Lung (tissue), 12 donors: ENCODE results near the gene CANT1. TPM values are rescaled to one million over a fixed set of nuclear protein-coding genes. Genes with fewer than 3 reads are reported as not detected.

Source experiments
- ATAC-seq: fragments of 200-7000 bp; cut with Tn5 transposase; one replicate; pipeline ENCODE4 v1.9.1; 2020; ENCODE audit warnings: moderate number of reproducible peaks; ENCODE audit not compliant: insufficient read depth, low FRiP score
- DNase-seq, 3 donors: peaks; one replicate each; pipeline ENCODE4 v3.0.0-alpha.2; 2013 to 2017
- H3K27ac ChIP-seq, 2 donors: one replicate each; pipeline ENCODE4 v1.5.1; 2013; ENCODE audit warnings: mild to moderate bottlenecking in 2 of 2, moderate library complexity in 2 of 2, control low read depth in 1 of 2, inconsistent platforms in 1 of 2, low read depth in 1 of 2, low read length in 1 of 2
- H3K27me3 ChIP-seq, 3 donors: one replicate each; pipeline ENCODE4 v1.5.1; 2013; ENCODE audit warnings: low read length in 2 of 3; ENCODE audit not compliant: control insufficient read depth in 3 of 3, insufficient read depth in 3 of 3
- H3K36me3 ChIP-seq, 4 donors: one replicate each; pipeline ENCODE4 v1.5.1; 2013; ENCODE audit warnings: low read length in 4 of 4, mild to moderate bottlenecking in 1 of 4, moderate library complexity in 1 of 4; ENCODE audit not compliant: control insufficient read depth in 4 of 4, insufficient read depth in 4 of 4
- H3K4me1 ChIP-seq, 5 donors: one replicate each; pipeline ENCODE4 v1.5.1; 2013; ENCODE audit warnings: low read length in 5 of 5, mild to moderate bottlenecking in 2 of 5, moderate library complexity in 1 of 5; ENCODE audit not compliant: control insufficient read depth in 5 of 5, insufficient read depth in 5 of 5
- H3K4me3 ChIP-seq: one replicate; pipeline ENCODE4 v1.5.1; 2013; ENCODE audit warnings: mild to moderate bottlenecking, control low read depth, moderate library complexity
- H3K9ac ChIP-seq, 2 donors: one replicate each; pipeline ENCODE4 v1.5.1; 2013; ENCODE audit warnings: low read length in 2 of 2, control low read depth in 1 of 2; ENCODE audit not compliant: insufficient read depth in 1 of 2
- H3K9me3 ChIP-seq, 4 donors: one replicate each; pipeline ENCODE4 v1.5.1; 2013; ENCODE audit warnings: low read length in 3 of 4, mild to moderate bottlenecking in 1 of 4, moderate library complexity in 1 of 4; ENCODE audit not compliant: control insufficient read depth in 4 of 4, insufficient read depth in 3 of 4
- WGBS, 2 donors: extraction: QIAGEN DNeasy Blood & Tissue Kit; methylation state at CpG; one replicate each; pipeline ENCODE4 v1.1.7; 2013; 5-methylcytosine and 5-hydroxymethylcytosine counted together
- polyA plus RNA-seq, 2 donors: library from polyadenylated mRNA; stranded (reverse); fragments of 200-250 nt; gene quantifications; one replicate each; pipeline ENCODE4 v1.2.1, GENCODE V29; 2013
- total RNA-seq, 2 donors: library from RNA; depleted of rRNA in 1 of 2; stranded (reverse); fragments of >200 nt in 1 of 2; gene quantifications; one replicate each; pipeline ENCODE4 v1.2.1, GENCODE V29; 2014 to 2021
- TF ChIP-seq, protein P1 (sequence below): IDR thresholded peaks from 2 replicates; pipeline ENCODE4 v1.5.1; 2012; ENCODE audit warnings: mild to moderate bottlenecking; ENCODE audit errors: control extremely low read depth, extremely low read depth
- donor health status: control.
- donor health status: control.
- donor health status: Bipolar disorder and iron deficiency.
- donor health status: healthy.
- donor health status: DM: yes; HTN: yes; CAD: no.

The CANT1 gene
- total and polyA plus RNA-seq, 4 donors = 8.5 to 75.8 (median 48.7) TPM

DNA sequence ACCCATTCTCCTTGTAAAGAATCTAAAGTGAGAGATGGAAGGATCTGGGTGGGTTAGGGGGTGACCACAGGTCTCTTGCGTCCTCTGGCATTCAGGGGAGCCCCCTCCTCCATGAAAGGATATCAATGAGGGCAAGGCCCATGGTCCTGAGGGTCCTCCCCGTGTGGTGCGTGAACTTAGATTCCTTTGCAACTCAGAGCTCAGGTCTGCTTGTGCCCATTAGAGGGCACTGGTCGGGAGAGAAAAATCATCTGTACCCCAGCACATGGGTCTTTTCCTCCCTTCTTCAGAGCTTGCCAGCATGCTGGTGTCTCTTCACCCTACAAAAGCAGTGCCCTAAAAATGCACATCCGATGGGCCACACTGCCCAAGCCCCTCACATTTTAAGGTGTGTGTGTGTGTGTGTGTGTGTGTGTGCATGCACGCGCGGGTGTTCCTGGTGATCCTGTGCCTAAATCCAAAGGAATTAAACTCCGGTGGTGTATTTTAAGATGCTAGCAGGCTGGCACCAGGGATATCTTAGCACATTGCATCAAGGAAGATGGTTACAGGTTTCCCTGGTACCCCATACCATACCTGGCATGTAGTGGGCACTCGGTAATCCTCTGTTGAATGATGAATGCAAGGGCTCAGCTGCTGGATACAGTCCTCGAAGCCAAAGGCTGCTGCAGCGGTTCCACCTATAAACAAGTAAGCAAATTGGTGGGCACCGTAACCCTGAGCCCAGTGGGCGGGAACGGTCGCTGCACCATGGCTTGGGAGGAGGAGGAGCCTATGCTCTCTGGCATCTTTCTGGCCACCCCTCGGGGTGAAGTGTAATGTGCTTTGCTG is 19.1 kb upstream of the CANT1 start:
- DNase-seq (no peak), ATAC-seq (no peak)
- H3K9ac ChIP-seq = no peak overlapping the region
- H3K27me3 ChIP-seq = peaks cover 0 to 44% (median 9%) of the 10 kb centered on the region in 3 donors
- peaks cover 0 to 2% (median 0%) of the 10 kb centered on the region in 4 donors for H3K9me3 ChIP-seq
- WGBS, 2 donors = 82 to 83% methylated on average over 17 of the region's 17 CpGs
- H3K4me1 ChIP-seq = peaks cover 4 to 30% (median 10%) of the 10 kb centered on the region in 5 donors
- TF ChIP-seq, protein P1, sequence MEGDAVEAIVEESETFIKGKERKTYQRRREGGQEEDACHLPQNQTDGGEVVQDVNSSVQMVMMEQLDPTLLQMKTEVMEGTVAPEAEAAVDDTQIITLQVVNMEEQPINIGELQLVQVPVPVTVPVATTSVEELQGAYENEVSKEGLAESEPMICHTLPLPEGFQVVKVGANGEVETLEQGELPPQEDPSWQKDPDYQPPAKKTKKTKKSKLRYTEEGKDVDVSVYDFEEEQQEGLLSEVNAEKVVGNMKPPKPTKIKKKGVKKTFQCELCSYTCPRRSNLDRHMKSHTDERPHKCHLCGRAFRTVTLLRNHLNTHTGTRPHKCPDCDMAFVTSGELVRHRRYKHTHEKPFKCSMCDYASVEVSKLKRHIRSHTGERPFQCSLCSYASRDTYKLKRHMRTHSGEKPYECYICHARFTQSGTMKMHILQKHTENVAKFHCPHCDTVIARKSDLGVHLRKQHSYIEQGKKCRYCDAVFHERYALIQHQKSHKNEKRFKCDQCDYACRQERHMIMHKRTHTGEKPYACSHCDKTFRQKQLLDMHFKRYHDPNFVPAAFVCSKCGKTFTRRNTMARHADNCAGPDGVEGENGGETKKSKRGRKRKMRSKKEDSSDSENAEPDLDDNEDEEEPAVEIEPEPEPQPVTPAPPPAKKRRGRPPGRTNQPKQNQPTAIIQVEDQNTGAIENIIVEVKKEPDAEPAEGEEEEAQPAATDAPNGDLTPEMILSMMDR = no peak
- no peaks in the 10 kb centered on the region for H3K36me3 ChIP-seq
- H3K27ac ChIP-seq = no peak overlapping the region
- no peak overlapping the region for H3K4me3 ChIP-seq

- WGBS, 2 donors = 34 to 51% methylated on average over 16 of the region's 16 CpGs
- ATAC-seq = no peak
- H3K9ac ChIP-seq = no peak overlapping the region
Measured at GRCh38 chr17:79027925-79028491, 18.4 kb upstream of the CANT1 start.

DNA sequence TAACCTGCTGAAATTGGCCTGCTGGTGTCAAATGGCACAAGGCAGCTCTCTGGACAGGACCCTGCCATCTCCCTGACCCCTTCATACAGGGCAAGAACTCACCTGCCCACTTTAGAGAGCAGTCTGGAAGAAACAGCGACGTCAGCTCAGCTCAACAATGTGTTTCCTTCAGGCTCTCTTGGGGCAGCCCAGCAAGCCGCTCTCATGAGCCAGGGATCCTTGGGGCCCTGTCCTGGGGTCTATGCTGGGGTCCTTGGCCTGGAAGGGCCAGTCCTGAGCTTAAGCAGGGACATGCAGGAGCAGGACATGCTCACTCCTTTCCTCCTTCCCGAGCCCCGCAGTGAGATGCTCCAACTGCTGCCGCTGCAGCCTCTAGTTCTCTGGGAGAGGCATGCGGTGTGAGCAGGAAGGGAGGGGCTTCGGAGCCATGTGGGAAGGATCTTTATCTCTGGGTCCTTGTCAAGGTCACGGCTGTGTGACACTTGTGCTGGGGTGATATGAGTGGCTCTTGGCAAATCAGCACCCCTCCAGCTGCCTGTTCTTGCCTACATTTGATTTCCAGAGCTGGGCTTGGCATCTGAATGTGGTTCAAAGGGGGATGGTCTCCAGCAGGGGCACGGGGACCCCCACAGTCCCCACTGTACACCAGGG is 17.8 kb upstream of the CANT1 start:
- WGBS, 2 donors = 36 to 60% methylated on average over 10 of the region's 10 CpGs
- Histone ChIP-seq H3K4me3 (no peak overlapping the region), H3K36me3 (no peaks in the 10 kb centered on the region), H3K9me3 (peaks cover 0 to 2% (median 0%) of the 10 kb centered on the region in 4 donors), H3K27ac (peak overlapping the region; percentile 7 to 76), H3K27me3 (peaks cover 0 to 51% (median 9%) of the 10 kb centered on the region in 3 donors), H3K4me1 (peaks cover 4 to 39% (median 11%) of the 10 kb centered on the region in 5 donors), H3K9ac (no peak overlapping the region)
- DNase-seq (no peak), ATAC-seq (no peak)
- TF ChIP-seq, protein P1 = no peak

More at GRCh38 chr17:79027925-79028491, 18.4 kb upstream of the CANT1 start:
- peaks cover 0 to 47% (median 9%) of the 10 kb centered on the region in 3 donors for H3K27me3 ChIP-seq
- TF ChIP-seq, protein P1 = no peak
- no peak for DNase-seq
- peaks cover 4 to 35% (median 11%) of the 10 kb centered on the region in 5 donors for H3K4me1 ChIP-seq
- no peak overlapping the region for H3K4me3 ChIP-seq
- H3K9me3 ChIP-seq = peaks cover 0 to 2% (median 0%) of the 10 kb centered on the region in 4 donors
- no peaks in the 10 kb centered on the region for H3K36me3 ChIP-seq
- H3K27ac ChIP-seq = peak overlapping the region; percentile 7 to 76
